ENCODE results near the gene NCKAP5. TPM values are rescaled to one million over a fixed set of nuclear protein-coding genes. Genes with fewer than 3 reads are reported as not detected.

The NCKAP5 gene
- total RNA-seq, 1 experiment from 2014 or later, result not detected

DNA sequence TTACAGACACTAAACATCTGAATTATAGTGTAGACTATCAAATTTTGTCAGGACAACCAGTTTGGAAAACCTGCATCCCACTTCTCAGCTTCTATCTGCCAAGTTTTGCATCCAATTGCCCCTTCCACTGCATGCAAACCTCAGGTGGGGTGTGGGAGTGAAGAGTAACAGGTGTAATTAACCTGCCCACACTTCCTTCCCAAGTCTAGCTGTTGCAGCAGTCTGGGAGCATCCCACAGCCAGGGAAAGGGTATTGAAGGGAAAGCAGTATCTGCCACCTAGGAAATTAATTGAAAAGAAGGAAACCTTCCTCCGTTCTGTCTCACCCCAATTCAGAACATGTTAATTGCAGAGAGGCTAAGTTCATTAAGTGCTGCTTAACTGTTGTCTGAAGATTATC lies 189.9 kb downstream of the NCKAP5 start:
- no peaks in the 10 kb centered on the region for H3K27me3 Mint-ChIP-seq (ENCODE audit: insufficient read depth, unreplicated experiment)
- peak overlapping the region; percentile 65 for H3K27ac Mint-ChIP-seq (ENCODE audit: low read depth, unreplicated experiment)
- ChIA-PET POLR2A (interaction anchor here (0.6 kb wide), 1 partner anchor 67 kb away, joined by 3 read pairs; no protein-coding TSS in a partner anchor), CTCF (no interaction called here)
- TF ChIP-seq, protein P1, sequence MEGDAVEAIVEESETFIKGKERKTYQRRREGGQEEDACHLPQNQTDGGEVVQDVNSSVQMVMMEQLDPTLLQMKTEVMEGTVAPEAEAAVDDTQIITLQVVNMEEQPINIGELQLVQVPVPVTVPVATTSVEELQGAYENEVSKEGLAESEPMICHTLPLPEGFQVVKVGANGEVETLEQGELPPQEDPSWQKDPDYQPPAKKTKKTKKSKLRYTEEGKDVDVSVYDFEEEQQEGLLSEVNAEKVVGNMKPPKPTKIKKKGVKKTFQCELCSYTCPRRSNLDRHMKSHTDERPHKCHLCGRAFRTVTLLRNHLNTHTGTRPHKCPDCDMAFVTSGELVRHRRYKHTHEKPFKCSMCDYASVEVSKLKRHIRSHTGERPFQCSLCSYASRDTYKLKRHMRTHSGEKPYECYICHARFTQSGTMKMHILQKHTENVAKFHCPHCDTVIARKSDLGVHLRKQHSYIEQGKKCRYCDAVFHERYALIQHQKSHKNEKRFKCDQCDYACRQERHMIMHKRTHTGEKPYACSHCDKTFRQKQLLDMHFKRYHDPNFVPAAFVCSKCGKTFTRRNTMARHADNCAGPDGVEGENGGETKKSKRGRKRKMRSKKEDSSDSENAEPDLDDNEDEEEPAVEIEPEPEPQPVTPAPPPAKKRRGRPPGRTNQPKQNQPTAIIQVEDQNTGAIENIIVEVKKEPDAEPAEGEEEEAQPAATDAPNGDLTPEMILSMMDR (IDR thresholded peaks at IDR 0.05; ENCODE audit: unreplicated experiment), result no peak
- no TSS peak for BruUV-seq (replicated peaks)
- no peaks in the 10 kb centered on the region for H3K36me3 Mint-ChIP-seq (ENCODE audit: insufficient read depth, unreplicated experiment)
- no peak for DNase-seq (ENCODE audit: unreplicated experiment)
- peaks cover 20% of the 10 kb centered on the region for H3K4me1 Mint-ChIP-seq (ENCODE audit: insufficient read depth, unreplicated experiment)
- intact Hi-C loops (cut with micrococcal nuclease), result no loop called here
- no peak overlapping the region for H3K4me3 Mint-ChIP-seq (ENCODE audit: unreplicated experiment)
- no peaks in the 10 kb centered on the region for H3K9me3 Mint-ChIP-seq (ENCODE audit: unreplicated experiment)

DNA sequence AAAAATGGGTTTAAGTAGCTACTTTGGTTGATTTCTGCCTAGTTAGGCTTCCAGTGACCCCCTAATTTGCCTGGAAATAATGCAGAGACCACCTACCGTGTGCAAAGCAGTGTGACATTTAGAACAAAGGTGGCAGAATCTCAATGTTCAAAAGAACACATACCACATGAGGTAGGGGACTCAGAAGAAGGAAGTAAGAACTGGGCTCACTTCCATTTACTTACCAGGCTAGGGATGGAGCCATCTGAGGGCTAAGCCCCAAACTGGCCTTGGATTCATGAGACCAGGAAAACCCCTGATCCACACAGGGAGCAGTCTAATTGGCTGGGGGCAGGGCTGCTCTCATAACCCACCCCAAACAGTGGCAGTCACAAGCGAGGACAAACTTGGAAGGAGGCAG lies 190.7 kb downstream of the NCKAP5 start:
- intact Hi-C loops (cut with micrococcal nuclease), result no loop called here
- H3K4me3 Mint-ChIP-seq (ENCODE audit: unreplicated experiment), result no peak overlapping the region
- ChIA-PET CTCF (interaction anchor here (0.6 kb wide), 1 partner anchor 827 kb away, joined by 3 read pairs; no protein-coding TSS in a partner anchor), POLR2A (no interaction called here)
- H3K9me3 Mint-ChIP-seq (ENCODE audit: unreplicated experiment), result no peaks in the 10 kb centered on the region
- DNase-seq (ENCODE audit: unreplicated experiment), result no peak
- H3K36me3 Mint-ChIP-seq (ENCODE audit: insufficient read depth, unreplicated experiment), result no peaks in the 10 kb centered on the region
- TF ChIP-seq, protein P1 (IDR thresholded peaks at IDR 0.05; ENCODE audit: unreplicated experiment), result no peak
- no peaks in the 10 kb centered on the region for H3K27me3 Mint-ChIP-seq (ENCODE audit: insufficient read depth, unreplicated experiment)
- H3K4me1 Mint-ChIP-seq (ENCODE audit: insufficient read depth, unreplicated experiment), result peaks cover 20% of the 10 kb centered on the region
- no TSS peak for BruUV-seq (replicated peaks)
- H3K27ac Mint-ChIP-seq (ENCODE audit: low read depth, unreplicated experiment), result no peak overlapping the region

DNA sequence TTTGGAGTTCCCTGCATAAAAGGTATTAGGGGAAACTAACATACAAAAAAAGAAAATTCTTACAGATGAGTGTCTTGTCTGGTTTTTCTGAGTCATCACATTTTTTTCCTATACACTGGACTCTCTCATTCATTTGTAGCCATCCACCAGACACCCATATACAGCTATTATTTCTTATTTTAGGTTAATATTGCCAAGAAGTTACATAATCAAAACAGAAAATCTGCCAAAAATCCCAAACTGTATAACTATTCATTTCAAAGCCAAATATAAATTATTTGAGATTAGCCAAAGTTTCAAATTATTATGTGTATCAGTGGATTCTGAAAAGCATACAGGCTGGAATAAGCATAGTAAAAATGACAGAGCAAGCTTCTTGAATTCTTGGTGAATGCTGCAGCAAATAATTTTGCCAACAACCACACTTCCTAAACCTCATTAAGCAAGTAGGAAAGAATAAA lies 191.2 kb downstream of the NCKAP5 start:
- peaks cover 20% of the 10 kb centered on the region for H3K4me1 Mint-ChIP-seq (ENCODE audit: insufficient read depth, unreplicated experiment)
- H3K9me3 Mint-ChIP-seq (ENCODE audit: unreplicated experiment), result no peaks in the 10 kb centered on the region
- H3K4me3 Mint-ChIP-seq (ENCODE audit: unreplicated experiment), result no peak overlapping the region
- H3K27me3 Mint-ChIP-seq (ENCODE audit: insufficient read depth, unreplicated experiment), result no peaks in the 10 kb centered on the region
- H3K36me3 Mint-ChIP-seq (ENCODE audit: insufficient read depth, unreplicated experiment), result no peaks in the 10 kb centered on the region
- TF ChIP-seq, protein P1 (IDR thresholded peaks at IDR 0.05; ENCODE audit: unreplicated experiment), result no peak
- no peak overlapping the region for H3K27ac Mint-ChIP-seq (ENCODE audit: low read depth, unreplicated experiment)
- intact Hi-C loops (cut with micrococcal nuclease), result no loop called here
- POLR2A ChIA-PET, result no interaction called here
- no peak for DNase-seq (ENCODE audit: unreplicated experiment)
- CTCF ChIA-PET, result interaction anchor here (0.6 kb wide), 1 partner anchor 826 kb away, joined by 3 read pairs; no protein-coding TSS in a partner anchor
- BruUV-seq (replicated peaks), result no TSS peak

DNA sequence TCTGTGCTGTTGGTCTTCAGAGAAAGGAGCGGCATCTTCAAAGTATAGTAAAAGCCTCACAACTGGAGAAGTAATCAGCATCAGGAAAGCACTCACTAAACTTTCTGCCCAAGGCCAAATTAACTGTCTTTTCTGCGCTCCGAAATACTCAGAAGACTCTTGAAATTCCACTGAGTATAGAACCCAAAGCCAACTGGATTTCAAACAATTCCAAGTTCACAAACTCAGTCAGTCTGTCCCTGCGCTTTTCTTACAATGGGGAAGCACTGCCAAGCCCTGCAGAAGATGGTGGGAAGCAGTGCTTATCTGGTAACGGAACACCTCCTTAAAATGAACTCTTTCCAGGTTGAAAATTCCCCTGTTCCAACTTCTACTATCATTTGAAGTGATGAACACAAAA lies 193.5 kb downstream of the NCKAP5 start:
- no peaks in the 10 kb centered on the region for H3K27me3 Mint-ChIP-seq (ENCODE audit: insufficient read depth, unreplicated experiment)
- no TSS peak for BruUV-seq (replicated peaks)
- TF ChIP-seq, protein P1 (IDR thresholded peaks at IDR 0.05; ENCODE audit: unreplicated experiment), result no peak
- H3K36me3 Mint-ChIP-seq (ENCODE audit: insufficient read depth, unreplicated experiment), result no peaks in the 10 kb centered on the region
- no peak for DNase-seq (ENCODE audit: unreplicated experiment)
- no peak overlapping the region for H3K4me3 Mint-ChIP-seq (ENCODE audit: unreplicated experiment)
- POLR2A ChIA-PET, result no interaction called here
- H3K4me1 Mint-ChIP-seq (ENCODE audit: insufficient read depth, unreplicated experiment), result peaks cover 19% of the 10 kb centered on the region
- CTCF ChIA-PET, result no interaction called here
- H3K27ac Mint-ChIP-seq (ENCODE audit: low read depth, unreplicated experiment), result no peak overlapping the region
- intact Hi-C loops (cut with micrococcal nuclease), result no loop called here
- no peaks in the 10 kb centered on the region for H3K9me3 Mint-ChIP-seq (ENCODE audit: unreplicated experiment)

Data from MCF 10A (cell line).